HEK293 (cell line): ENCODE results near the gene HOXB4.

Experiments
- CTCF ChIA-PET: fragments of 350-600 bp; formaldehyde crosslinking; extraction: SDS; loops from one replicate; lab custom pipeline; 2021; ENCODE audit warnings: antibody characterized with exemption; lab: Yijun Ruan, JAX
- POLR2A ChIA-PET: fragments of 300-600 bp; formaldehyde crosslinking; extraction: SDS; loops from one replicate; lab custom pipeline; 2020; ENCODE audit warnings: antibody characterized with exemption, inconsistent platforms; lab: Yijun Ruan, JAX
- H3K27ac ChIP-seq: fragments of 200-500 bp; sonication (Bioruptor generic); 2 replicates; pipeline ENCODE4 v1.5.1; 2014; ENCODE audit warnings: low read depth, low read length, control low read depth, inconsistent platforms; ENCODE audit errors: extremely low read depth
- H3K36me3 ChIP-seq, 2 experiments: fragments of 200-500 bp in 1 of 2; sonication (Bioruptor generic) in 1 of 2; 1 replicate in 1 of 2; 2 replicates in 1 of 2; pipeline ENCODE4 v1.5.1; 2014 to 2017; ENCODE audit warnings: inconsistent platforms in 2 of 2, low read length in 2 of 2; ENCODE audit not compliant: control insufficient read depth in 2 of 2, insufficient read depth in 1 of 2
- H3K4me1 ChIP-seq: fragments of 200-500 bp; sonication (Bioruptor generic); 2 replicates; pipeline ENCODE4 v1.5.1; 2014; ENCODE audit warnings: mild to moderate bottlenecking, low read length, inconsistent platforms; ENCODE audit not compliant: control insufficient read depth, insufficient read depth
- H3K4me3 ChIP-seq: 2 replicates; pipeline ENCODE4 v1.5.1; 2011; ENCODE audit warnings: low read depth, mild to moderate bottlenecking, control low read depth, low read length, moderate library complexity
- H3K9me3 ChIP-seq: fragments of 200-500 bp; sonication (Bioruptor generic); 2 replicates; pipeline ENCODE4 v1.5.1; 2014; ENCODE audit warnings: low read depth, low read length, inconsistent platforms; ENCODE audit not compliant: control insufficient read depth, insufficient read depth
- MYNN ChIP-seq: fragments of 450-650 bp; formaldehyde crosslinking; IDR thresholded peaks from 2 replicates; pipeline ENCODE4 v1.5.1; 2016; ENCODE audit warnings: missing biosample characterization, missing genetic modification characterization, borderline replicate concordance
- MZF1 ChIP-seq: fragments of 450-650 bp; formaldehyde crosslinking; IDR thresholded peaks from 2 replicates; pipeline ENCODE4 v1.5.1; 2017; ENCODE audit warnings: missing biosample characterization, missing genetic modification characterization, borderline replicate concordance
- WT1 ChIP-seq: fragments of 450-650 bp; formaldehyde crosslinking; IDR thresholded peaks from 2 replicates; pipeline ENCODE4 v1.5.1; 2016; ENCODE audit warnings: missing biosample characterization, missing genetic modification characterization
- ZBTB6 ChIP-seq: fragments of 450-650 bp; formaldehyde crosslinking; IDR thresholded peaks from 2 replicates; pipeline ENCODE4 v1.5.1; 2017; ENCODE audit warnings: missing biosample characterization, missing genetic modification characterization
- ZBTB7A ChIP-seq: fragments of 450-650 bp; formaldehyde crosslinking; IDR thresholded peaks from 2 replicates; pipeline ENCODE4 v1.5.1; 2016; ENCODE audit warnings: low read depth, missing biosample characterization, missing genetic modification characterization
- ZBTB8A ChIP-seq: fragments of 450-650 bp; formaldehyde crosslinking; IDR thresholded peaks from 2 replicates; pipeline ENCODE4 v1.5.1; 2016; ENCODE audit warnings: missing biosample characterization, missing genetic modification characterization
- ZNF133 ChIP-seq: fragments of 450-650 bp; formaldehyde crosslinking; IDR thresholded peaks from 2 replicates; pipeline ENCODE4 v1.5.1; 2016; ENCODE audit warnings: missing biosample characterization, missing genetic modification characterization
- ZNF155 ChIP-seq: fragments of 450-650 bp; formaldehyde crosslinking; IDR thresholded peaks from 2 replicates; pipeline ENCODE4 v1.5.1; 2016; ENCODE audit warnings: missing biosample characterization, missing genetic modification characterization
- ZNF157 ChIP-seq: fragments of 450-650 bp; formaldehyde crosslinking; IDR thresholded peaks from 2 replicates; pipeline ENCODE4 v1.5.1; 2016; ENCODE audit warnings: missing biosample characterization, missing genetic modification characterization
- ZNF174 ChIP-seq: fragments of 450-650 bp; formaldehyde crosslinking; IDR thresholded peaks from 2 replicates; pipeline ENCODE4 v1.5.0; 2017; ENCODE audit warnings: missing biosample characterization, mild to moderate bottlenecking, missing genetic modification characterization
- ZNF202 ChIP-seq: fragments of 450-650 bp; formaldehyde crosslinking; IDR thresholded peaks from 2 replicates; pipeline ENCODE4 v1.5.1; 2016; ENCODE audit warnings: missing biosample characterization, missing genetic modification characterization, borderline replicate concordance
- ZNF366 ChIP-seq: fragments of 450-650 bp; formaldehyde crosslinking; conservative IDR thresholded peaks from 2 replicates; pipeline ENCODE4 v1.5.1; 2016; ENCODE audit warnings: missing biosample characterization, missing genetic modification characterization
- ZNF391 ChIP-seq: fragments of 450-650 bp; formaldehyde crosslinking; IDR thresholded peaks from 2 replicates; pipeline ENCODE4 v1.5.1; 2016; ENCODE audit warnings: low read depth, missing biosample characterization, missing genetic modification characterization, borderline replicate concordance
- ZNF433 ChIP-seq: fragments of 450-650 bp; formaldehyde crosslinking; IDR thresholded peaks from 2 replicates; pipeline ENCODE4 v1.5.1; 2016; ENCODE audit warnings: missing biosample characterization, missing genetic modification characterization, low read depth
- ZNF658 ChIP-seq: fragments of 450-650 bp; formaldehyde crosslinking; IDR thresholded peaks from 2 replicates; pipeline ENCODE4; 2016; ENCODE audit warnings: missing biosample characterization, missing genetic modification characterization
- ZNF677 ChIP-seq: fragments of 450-650 bp; IDR thresholded peaks from 2 replicates; pipeline ENCODE4 v1.5.0; 2018; ENCODE audit warnings: missing biosample characterization, mild to moderate bottlenecking, missing genetic modification characterization, moderate library complexity
- ZNF701 ChIP-seq: fragments of 450-650 bp; formaldehyde crosslinking; IDR thresholded peaks from 2 replicates; pipeline ENCODE4 v1.5.1; 2016; ENCODE audit warnings: missing biosample characterization, missing genetic modification characterization
- ZNF837 ChIP-seq: fragments of 450-650 bp; formaldehyde crosslinking; IDR thresholded peaks from 2 replicates; pipeline ENCODE4 v1.5.1; 2016; ENCODE audit warnings: missing biosample characterization, missing genetic modification characterization
- TF ChIP-seq, protein P1 (sequence below): fragments of 450-650 bp; formaldehyde crosslinking; IDR thresholded peaks from 2 replicates; pipeline ENCODE4 v1.5.1; 2016; ENCODE audit warnings: missing biosample characterization, missing genetic modification characterization
- TF ChIP-seq, protein P2 (sequence below): fragments of 450-650 bp; formaldehyde crosslinking; IDR thresholded peaks from 2 replicates; pipeline ENCODE4 v1.5.1; 2016; ENCODE audit warnings: missing biosample characterization, missing genetic modification characterization
- TF ChIP-seq, protein P3 (sequence below): fragments of 450-650 bp; formaldehyde crosslinking; IDR thresholded peaks from 2 replicates; pipeline ENCODE4 v1.5.1; 2016; ENCODE audit warnings: missing biosample characterization, missing genetic modification characterization
- TF ChIP-seq, protein P4 (sequence below): fragments of 450-650 bp; formaldehyde crosslinking; IDR thresholded peaks from 2 replicates; pipeline ENCODE4 v1.5.1; 2016; ENCODE audit warnings: missing biosample characterization, missing genetic modification characterization, borderline replicate concordance

HOXB4 gene

GRCh38 chr17:48626245-48627117, 48.3 kb upstream of the HOXB4 start, which contains the start of gene HOXB9 (continued):
- TF ChIP-seq, protein P1, sequence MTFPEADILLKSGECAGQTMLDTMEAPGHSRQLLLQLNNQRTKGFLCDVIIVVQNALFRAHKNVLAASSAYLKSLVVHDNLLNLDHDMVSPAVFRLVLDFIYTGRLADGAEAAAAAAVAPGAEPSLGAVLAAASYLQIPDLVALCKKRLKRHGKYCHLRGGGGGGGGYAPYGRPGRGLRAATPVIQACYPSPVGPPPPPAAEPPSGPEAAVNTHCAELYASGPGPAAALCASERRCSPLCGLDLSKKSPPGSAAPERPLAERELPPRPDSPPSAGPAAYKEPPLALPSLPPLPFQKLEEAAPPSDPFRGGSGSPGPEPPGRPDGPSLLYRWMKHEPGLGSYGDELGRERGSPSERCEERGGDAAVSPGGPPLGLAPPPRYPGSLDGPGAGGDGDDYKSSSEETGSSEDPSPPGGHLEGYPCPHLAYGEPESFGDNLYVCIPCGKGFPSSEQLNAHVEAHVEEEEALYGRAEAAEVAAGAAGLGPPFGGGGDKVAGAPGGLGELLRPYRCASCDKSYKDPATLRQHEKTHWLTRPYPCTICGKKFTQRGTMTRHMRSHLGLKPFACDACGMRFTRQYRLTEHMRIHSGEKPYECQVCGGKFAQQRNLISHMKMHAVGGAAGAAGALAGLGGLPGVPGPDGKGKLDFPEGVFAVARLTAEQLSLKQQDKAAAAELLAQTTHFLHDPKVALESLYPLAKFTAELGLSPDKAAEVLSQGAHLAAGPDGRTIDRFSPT = peak; percentile 88
- TF ChIP-seq ZNF701 (tag by site-specific recombination) = no peak
- TF ChIP-seq ZNF366 (tag by site-specific recombination) = peak; percentile 93
- TF ChIP-seq, protein P2, sequence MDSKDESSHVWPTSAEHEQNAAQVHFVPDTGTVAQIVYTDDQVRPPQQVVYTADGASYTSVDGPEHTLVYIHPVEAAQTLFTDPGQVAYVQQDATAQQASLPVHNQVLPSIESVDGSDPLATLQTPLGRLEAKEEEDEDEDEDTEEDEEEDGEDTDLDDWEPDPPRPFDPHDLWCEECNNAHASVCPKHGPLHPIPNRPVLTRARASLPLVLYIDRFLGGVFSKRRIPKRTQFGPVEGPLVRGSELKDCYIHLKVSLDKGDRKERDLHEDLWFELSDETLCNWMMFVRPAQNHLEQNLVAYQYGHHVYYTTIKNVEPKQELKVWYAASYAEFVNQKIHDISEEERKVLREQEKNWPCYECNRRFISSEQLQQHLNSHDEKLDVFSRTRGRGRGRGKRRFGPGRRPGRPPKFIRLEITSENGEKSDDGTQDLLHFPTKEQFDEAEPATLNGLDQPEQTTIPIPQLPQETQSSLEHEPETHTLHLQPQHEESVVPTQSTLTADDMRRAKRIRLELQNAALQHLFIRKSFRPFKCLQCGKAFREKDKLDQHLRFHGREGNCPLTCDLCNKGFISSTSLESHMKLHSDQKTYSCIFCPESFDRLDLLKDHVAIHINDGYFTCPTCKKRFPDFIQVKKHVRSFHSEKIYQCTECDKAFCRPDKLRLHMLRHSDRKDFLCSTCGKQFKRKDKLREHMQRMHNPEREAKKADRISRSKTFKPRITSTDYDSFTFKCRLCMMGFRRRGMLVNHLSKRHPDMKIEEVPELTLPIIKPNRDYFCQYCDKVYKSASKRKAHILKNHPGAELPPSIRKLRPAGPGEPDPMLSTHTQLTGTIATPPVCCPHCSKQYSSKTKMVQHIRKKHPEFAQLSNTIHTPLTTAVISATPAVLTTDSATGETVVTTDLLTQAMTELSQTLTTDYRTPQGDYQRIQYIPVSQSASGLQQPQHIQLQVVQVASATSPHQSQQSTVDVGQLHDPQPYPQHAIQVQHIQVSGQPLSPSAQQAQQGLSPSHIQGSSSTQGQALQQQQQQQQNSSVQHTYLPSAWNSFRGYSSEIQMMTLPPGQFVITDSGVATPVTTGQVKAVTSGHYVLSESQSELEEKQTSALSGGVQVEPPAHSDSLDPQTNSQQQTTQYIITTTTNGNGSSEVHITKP (tag by site-specific recombination) = peak; percentile 71
- TF ChIP-seq ZNF157 = no peak
- peak; percentile 61 for TF ChIP-seq ZBTB7A (tag by site-specific recombination)
- TF ChIP-seq ZNF433 (tag by site-specific recombination) = no peak
- no peak for TF ChIP-seq MYNN (tag by site-specific recombination)
- no peak for TF ChIP-seq ZNF174
- no peak for TF ChIP-seq ZNF133
- TF ChIP-seq ZNF155 = no peak
- no peak for TF ChIP-seq ZNF658 (tag by site-specific recombination)
- TF ChIP-seq ZBTB6 = peak; percentile 82
- peak; percentile 52; the same call in 1 of the 2 replicates for TF ChIP-seq MZF1
- peak; percentile 93 for TF ChIP-seq WT1
- no peak for TF ChIP-seq ZNF202 (tag by site-specific recombination)

- ChIA-PET CTCF (interaction anchor here (0.5 to 5.0 kb wide), 11 partner anchors 11 to 599 kb away, joined by 3 to 37 read pairs (median 4); no protein-coding TSS in a partner anchor), POLR2A (interaction anchor here (0.6 to 4.5 kb wide), 16 partner anchors 11 to 578 kb away, joined by 3 to 38 read pairs (median 4); partner anchors contain the start of genes NFE2L1 and SNX11)
- H3K27ac ChIP-seq = peak overlapping the region; percentile 100
- no peaks in the 10 kb centered on the region for H3K9me3 ChIP-seq
- peaks cover 21% of the 10 kb centered on the region for H3K4me1 ChIP-seq
- H3K4me3 ChIP-seq = peak overlapping the region; percentile 78
- H3K36me3 ChIP-seq = peaks cover 0 to 35% of the 10 kb centered on the region in 2 experiments; a peak in 1 of 3 replicates
- TF ChIP-seq ZBTB8A = peak; percentile 20
- TF ChIP-seq ZNF677 (tag by site-specific recombination) = 0 out of 2 replicates have a peak, but pooled peaks have one; percentile 17
- TF ChIP-seq ZNF837 = 0 out of 2 replicates have a peak, but pooled peaks have one; percentile 26
- TF ChIP-seq, protein P3, sequence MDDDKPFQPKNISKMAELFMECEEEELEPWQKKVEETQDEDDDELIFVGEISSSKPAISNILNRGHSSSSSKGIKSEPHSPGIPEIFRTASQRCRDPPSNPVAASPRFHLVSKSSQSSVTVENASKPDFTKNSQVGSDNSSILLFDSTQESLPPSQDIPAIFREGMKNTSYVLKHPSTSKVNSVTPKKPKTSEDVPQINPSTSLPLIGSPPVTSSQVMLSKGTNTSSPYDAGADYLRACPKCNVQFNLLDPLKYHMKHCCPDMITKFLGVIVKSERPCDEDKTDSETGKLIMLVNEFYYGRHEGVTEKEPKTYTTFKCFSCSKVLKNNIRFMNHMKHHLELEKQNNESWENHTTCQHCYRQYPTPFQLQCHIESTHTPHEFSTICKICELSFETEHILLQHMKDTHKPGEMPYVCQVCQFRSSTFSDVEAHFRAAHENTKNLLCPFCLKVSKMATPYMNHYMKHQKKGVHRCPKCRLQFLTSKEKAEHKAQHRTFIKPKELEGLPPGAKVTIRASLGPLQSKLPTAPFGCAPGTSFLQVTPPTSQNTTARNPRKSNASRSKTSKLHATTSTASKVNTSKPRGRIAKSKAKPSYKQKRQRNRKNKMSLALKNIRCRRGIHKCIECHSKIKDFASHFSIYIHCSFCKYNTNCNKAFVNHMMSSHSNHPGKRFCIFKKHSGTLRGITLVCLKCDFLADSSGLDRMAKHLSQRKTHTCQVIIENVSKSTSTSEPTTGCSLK (tag by site-specific recombination) = no peak
- peak; percentile 40; the same call in 1 of the 2 replicates for TF ChIP-seq ZNF391 (tag by site-specific recombination)
- TF ChIP-seq, protein P4, sequence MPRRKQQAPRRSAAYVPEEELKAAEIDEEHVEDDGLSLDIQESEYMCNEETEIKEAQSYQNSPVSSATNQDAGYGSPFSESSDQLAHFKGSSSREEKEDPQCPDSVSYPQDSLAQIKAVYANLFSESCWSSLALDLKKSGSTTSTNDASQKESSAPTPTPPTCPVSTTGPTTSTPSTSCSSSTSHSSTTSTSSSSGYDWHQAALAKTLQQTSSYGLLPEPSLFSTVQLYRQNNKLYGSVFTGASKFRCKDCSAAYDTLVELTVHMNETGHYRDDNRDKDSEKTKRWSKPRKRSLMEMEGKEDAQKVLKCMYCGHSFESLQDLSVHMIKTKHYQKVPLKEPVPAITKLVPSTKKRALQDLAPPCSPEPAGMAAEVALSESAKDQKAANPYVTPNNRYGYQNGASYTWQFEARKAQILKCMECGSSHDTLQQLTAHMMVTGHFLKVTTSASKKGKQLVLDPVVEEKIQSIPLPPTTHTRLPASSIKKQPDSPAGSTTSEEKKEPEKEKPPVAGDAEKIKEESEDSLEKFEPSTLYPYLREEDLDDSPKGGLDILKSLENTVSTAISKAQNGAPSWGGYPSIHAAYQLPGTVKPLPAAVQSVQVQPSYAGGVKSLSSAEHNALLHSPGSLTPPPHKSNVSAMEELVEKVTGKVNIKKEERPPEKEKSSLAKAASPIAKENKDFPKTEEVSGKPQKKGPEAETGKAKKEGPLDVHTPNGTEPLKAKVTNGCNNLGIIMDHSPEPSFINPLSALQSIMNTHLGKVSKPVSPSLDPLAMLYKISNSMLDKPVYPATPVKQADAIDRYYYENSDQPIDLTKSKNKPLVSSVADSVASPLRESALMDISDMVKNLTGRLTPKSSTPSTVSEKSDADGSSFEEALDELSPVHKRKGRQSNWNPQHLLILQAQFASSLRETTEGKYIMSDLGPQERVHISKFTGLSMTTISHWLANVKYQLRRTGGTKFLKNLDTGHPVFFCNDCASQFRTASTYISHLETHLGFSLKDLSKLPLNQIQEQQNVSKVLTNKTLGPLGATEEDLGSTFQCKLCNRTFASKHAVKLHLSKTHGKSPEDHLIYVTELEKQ = 0 out of 2 replicates have a peak, but pooled peaks have one; percentile 21
Observed at GRCh38 chr17:48625495-48626244, 47.5 kb upstream of the HOXB4 start.
